Lung (tissue), 12 donors: ENCODE measurements around the gene CEBPE. TPM values are rescaled to one million over a fixed set of nuclear protein-coding genes. Genes with fewer than 3 reads are reported as not detected.

Experiments used
- ATAC-seq: fragments of 200-7000 bp; cut with Tn5 transposase; one replicate; pipeline ENCODE4 v1.9.1; 2020; ENCODE audit warnings: moderate number of reproducible peaks; ENCODE audit not compliant: insufficient read depth, low FRiP score
- DNase-seq, 3 donors: peaks; one replicate each; pipeline ENCODE4 v3.0.0-alpha.2; 2013 to 2017
- H3K27ac ChIP-seq, 2 donors: one replicate each; pipeline ENCODE4 v1.5.1; 2013; ENCODE audit warnings: mild to moderate bottlenecking in 2 of 2, moderate library complexity in 2 of 2, control low read depth in 1 of 2, inconsistent platforms in 1 of 2, low read depth in 1 of 2, low read length in 1 of 2
- H3K27me3 ChIP-seq, 3 donors: one replicate each; pipeline ENCODE4 v1.5.1; 2013; ENCODE audit warnings: low read length in 2 of 3; ENCODE audit not compliant: control insufficient read depth in 3 of 3, insufficient read depth in 3 of 3
- H3K36me3 ChIP-seq, 4 donors: one replicate each; pipeline ENCODE4 v1.5.1; 2013; ENCODE audit warnings: low read length in 4 of 4, mild to moderate bottlenecking in 1 of 4, moderate library complexity in 1 of 4; ENCODE audit not compliant: control insufficient read depth in 4 of 4, insufficient read depth in 4 of 4
- H3K4me1 ChIP-seq, 5 donors: one replicate each; pipeline ENCODE4 v1.5.1; 2013; ENCODE audit warnings: low read length in 5 of 5, mild to moderate bottlenecking in 2 of 5, moderate library complexity in 1 of 5; ENCODE audit not compliant: control insufficient read depth in 5 of 5, insufficient read depth in 5 of 5
- H3K4me3 ChIP-seq: one replicate; pipeline ENCODE4 v1.5.1; 2013; ENCODE audit warnings: mild to moderate bottlenecking, control low read depth, moderate library complexity
- H3K9ac ChIP-seq, 2 donors: one replicate each; pipeline ENCODE4 v1.5.1; 2013; ENCODE audit warnings: low read length in 2 of 2, control low read depth in 1 of 2; ENCODE audit not compliant: insufficient read depth in 1 of 2
- H3K9me3 ChIP-seq, 4 donors: one replicate each; pipeline ENCODE4 v1.5.1; 2013; ENCODE audit warnings: low read length in 3 of 4, mild to moderate bottlenecking in 1 of 4, moderate library complexity in 1 of 4; ENCODE audit not compliant: control insufficient read depth in 4 of 4, insufficient read depth in 3 of 4
- WGBS, 2 donors: extraction: QIAGEN DNeasy Blood & Tissue Kit; methylation state at CpG; one replicate each; pipeline ENCODE4 v1.1.7; 2013; 5-methylcytosine and 5-hydroxymethylcytosine counted together
- polyA plus RNA-seq, 2 donors: library from polyadenylated mRNA; stranded (reverse); fragments of 200-250 nt; gene quantifications; one replicate each; pipeline ENCODE4 v1.2.1, GENCODE V29; 2013
- total RNA-seq, 2 donors: library from RNA; depleted of rRNA in 1 of 2; stranded (reverse); fragments of >200 nt in 1 of 2; gene quantifications; one replicate each; pipeline ENCODE4 v1.2.1, GENCODE V29; 2014 to 2021
- TF ChIP-seq, protein P1 (sequence below): IDR thresholded peaks from 2 replicates; pipeline ENCODE4 v1.5.1; 2012; ENCODE audit warnings: mild to moderate bottlenecking; ENCODE audit errors: control extremely low read depth, extremely low read depth
- donor health status: control.
- donor health status: control.
- donor health status: Bipolar disorder and iron deficiency.
- donor health status: healthy.
- donor health status: DM: yes; HTN: yes; CAD: no.

The CEBPE gene
- total and polyA plus RNA-seq, 4 donors: 0.16 to 3.5 (median 0.67) TPM; not detected in 1

DNA sequence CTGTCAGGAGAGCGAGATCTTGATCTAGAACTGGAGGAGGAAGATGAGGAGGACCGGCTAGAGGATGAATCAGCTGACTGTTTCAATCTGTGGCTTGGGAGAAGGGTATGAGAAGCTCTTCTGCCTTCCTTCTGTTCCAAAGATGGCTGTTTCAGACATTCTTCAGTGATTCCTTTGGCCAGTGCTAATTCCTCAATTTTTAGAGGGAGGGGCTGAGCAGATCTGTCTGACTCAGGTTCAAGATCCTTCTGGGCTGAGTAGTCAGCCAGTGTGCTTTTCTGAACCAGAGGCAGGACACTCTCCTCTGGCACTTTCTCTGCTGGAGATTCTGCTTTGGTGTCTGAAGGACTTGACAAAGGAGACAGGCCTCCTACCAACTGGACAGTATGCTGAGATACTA is 39.3 kb downstream of the CEBPE start:
- H3K9me3 ChIP-seq: no peaks in the 10 kb centered on the region
- TF ChIP-seq, protein P1, sequence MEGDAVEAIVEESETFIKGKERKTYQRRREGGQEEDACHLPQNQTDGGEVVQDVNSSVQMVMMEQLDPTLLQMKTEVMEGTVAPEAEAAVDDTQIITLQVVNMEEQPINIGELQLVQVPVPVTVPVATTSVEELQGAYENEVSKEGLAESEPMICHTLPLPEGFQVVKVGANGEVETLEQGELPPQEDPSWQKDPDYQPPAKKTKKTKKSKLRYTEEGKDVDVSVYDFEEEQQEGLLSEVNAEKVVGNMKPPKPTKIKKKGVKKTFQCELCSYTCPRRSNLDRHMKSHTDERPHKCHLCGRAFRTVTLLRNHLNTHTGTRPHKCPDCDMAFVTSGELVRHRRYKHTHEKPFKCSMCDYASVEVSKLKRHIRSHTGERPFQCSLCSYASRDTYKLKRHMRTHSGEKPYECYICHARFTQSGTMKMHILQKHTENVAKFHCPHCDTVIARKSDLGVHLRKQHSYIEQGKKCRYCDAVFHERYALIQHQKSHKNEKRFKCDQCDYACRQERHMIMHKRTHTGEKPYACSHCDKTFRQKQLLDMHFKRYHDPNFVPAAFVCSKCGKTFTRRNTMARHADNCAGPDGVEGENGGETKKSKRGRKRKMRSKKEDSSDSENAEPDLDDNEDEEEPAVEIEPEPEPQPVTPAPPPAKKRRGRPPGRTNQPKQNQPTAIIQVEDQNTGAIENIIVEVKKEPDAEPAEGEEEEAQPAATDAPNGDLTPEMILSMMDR: no peak
- H3K4me1 ChIP-seq: no peaks in the 10 kb centered on the region
- DNase-seq: no peak
- no peaks in the 10 kb centered on the region for H3K27me3 ChIP-seq
- no peak overlapping the region for H3K4me3 ChIP-seq
- no peak overlapping the region for H3K9ac ChIP-seq
- ATAC-seq: no peak
- peak overlapping the region in 1 of 2 donors; percentile 38 for H3K27ac ChIP-seq
- 89 to 91% methylated on average over 2 of the region's 2 CpGs for WGBS, 2 donors
- H3K36me3 ChIP-seq: peaks cover 43 to 72% (median 52%) of the 10 kb centered on the region in 4 donors

DNA sequence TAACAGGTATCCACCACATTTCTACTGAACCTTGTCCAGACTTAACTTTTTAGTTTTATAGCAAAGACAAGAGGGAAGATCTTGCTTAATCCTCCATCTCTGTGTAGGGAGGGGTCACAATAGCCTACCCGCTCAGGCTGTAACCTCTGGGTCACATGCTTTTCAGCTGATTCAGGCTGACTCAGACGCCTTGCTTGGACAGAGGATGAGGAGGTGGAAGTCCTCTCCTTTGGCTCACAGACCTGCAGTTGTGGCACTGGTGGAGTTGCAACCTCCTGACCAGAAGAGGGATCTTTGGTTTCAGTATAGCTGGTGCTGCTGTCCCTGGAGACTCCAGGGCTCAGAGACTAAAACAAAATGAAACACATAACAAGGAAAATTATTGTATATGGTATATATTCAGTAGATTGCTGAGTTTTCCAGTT is 40.4 kb downstream of the CEBPE start:
- H3K27ac ChIP-seq: peak overlapping the region in 1 of 2 donors; percentile 84
- H3K9me3 ChIP-seq: no peaks in the 10 kb centered on the region
- DNase-seq (no peak), ATAC-seq (peak; percentile 87)
- peaks cover 43 to 76% (median 53%) of the 10 kb centered on the region in 4 donors for H3K36me3 ChIP-seq
- no peaks in the 10 kb centered on the region for H3K4me1 ChIP-seq
- no peaks in the 10 kb centered on the region for H3K27me3 ChIP-seq
- TF ChIP-seq, protein P1: no peak
- 19 to 37% methylated on average over 2 of the region's 2 CpGs for WGBS, 2 donors
- no peak overlapping the region for H3K9ac ChIP-seq
- no peak overlapping the region for H3K4me3 ChIP-seq

DNA sequence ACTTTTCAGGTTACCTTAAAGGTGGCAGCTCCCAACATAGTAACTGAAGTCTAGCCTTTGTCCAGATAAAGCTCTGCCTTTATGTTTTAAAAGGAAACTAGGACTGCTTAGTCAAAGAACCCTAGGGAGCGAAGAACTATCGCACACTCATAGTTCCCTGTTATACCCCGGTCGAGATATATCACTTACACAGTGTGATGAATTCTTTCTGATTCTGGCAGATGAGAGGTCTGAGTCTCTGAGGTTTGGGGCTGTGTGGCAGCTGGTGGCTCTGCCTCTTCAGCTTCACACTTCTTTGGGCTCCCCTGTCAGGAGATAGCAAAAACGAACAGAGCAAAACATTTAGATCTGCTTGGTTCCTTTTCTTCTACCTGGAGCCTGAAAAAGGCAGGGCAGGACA is 41.1 kb downstream of the CEBPE start:
- Histone ChIP-seq H3K27ac (peak overlapping the region; percentile 13 to 84), H3K4me3 (no peak overlapping the region), H3K9ac (no peak overlapping the region), H3K4me1 (no peaks in the 10 kb centered on the region), H3K9me3 (no peaks in the 10 kb centered on the region), H3K36me3 (peaks cover 45 to 75% (median 52%) of the 10 kb centered on the region in 4 donors), H3K27me3 (no peaks in the 10 kb centered on the region)
- no peak for DNase-seq
- no peak for ATAC-seq
- 89% methylated on average over 5 of the region's 5 CpGs for WGBS, 2 donors
- TF ChIP-seq, protein P1: no peak
